Kidney (tissue), 14 donors: ENCODE results near the gene MYOM3. TPM values are rescaled to one million over a fixed set of nuclear protein-coding genes. Genes with fewer than 3 reads are reported as not detected.

ENCODE experiments used
- DNase-seq, 5 donors: peaks; one replicate each; pipeline ENCODE4 v3.0.0-alpha.2; 2013 to 2020
- FAIRE-seq: peaks from 2 replicates; lab custom pipeline; 2012; peaks lifted over from hg19 to GRCh38; lab: Jason Lieb, UNC
- H3K27ac ChIP-seq, 2 donors: one replicate each; pipeline ENCODE4 v1.7.0; 2013; ENCODE audit warnings: low read depth in 2 of 2, low read length in 2 of 2, inconsistent platforms in 1 of 2
- H3K27me3 ChIP-seq: one replicate; pipeline ENCODE4 v1.7.1; 2013; ENCODE audit warnings: low read length, inconsistent platforms; ENCODE audit not compliant: control insufficient read depth, insufficient read depth
- H3K36me3 ChIP-seq, 3 donors: one replicate each; pipeline versions ENCODE4 v1.7.0 to v1.7.1; 2013; ENCODE audit warnings: low read length in 3 of 3, control low read depth in 1 of 3, inconsistent platforms in 1 of 3; ENCODE audit not compliant: insufficient read depth in 3 of 3, control insufficient read depth in 2 of 3
- H3K4me1 ChIP-seq, 3 donors: one replicate each; pipeline versions ENCODE4 v1.7.0 to v1.7.1; 2013; ENCODE audit warnings: low read length in 3 of 3, inconsistent platforms in 1 of 3, low read depth in 1 of 3; ENCODE audit not compliant: control insufficient read depth in 2 of 3, insufficient read depth in 2 of 3
- H3K4me3 ChIP-seq, 3 donors: one replicate each; pipeline versions ENCODE4 v1.7.0 to v1.8.1; 2013; ENCODE audit warnings: low read length in 3 of 3, control low read depth in 1 of 3, inconsistent platforms in 1 of 3
- H3K9ac ChIP-seq, 3 donors: one replicate each; pipeline versions ENCODE4 v1.7.0 to v1.7.1; 2013; ENCODE audit warnings: low read length in 3 of 3, control low read depth in 1 of 3, inconsistent platforms in 1 of 3
- H3K9me3 ChIP-seq, 3 donors: one replicate each; pipeline versions ENCODE4 v1.7.0 to v1.7.1; 2013; ENCODE audit warnings: low read length in 3 of 3, control low read depth in 1 of 3, inconsistent platforms in 1 of 3; ENCODE audit not compliant: control insufficient read depth in 2 of 3, insufficient read depth in 1 of 3
- CTCF ChIP-seq: IDR thresholded peaks from 3 replicates; pipeline ENCODE4 v1.5.1; 2012; ENCODE audit warnings: mild to moderate bottlenecking, moderate library complexity, borderline replicate concordance; ENCODE audit not compliant: insufficient read depth; ENCODE audit errors: extremely low read depth
- intact Hi-C: fragments of 100-400 bp; cut with DNase I; formaldehyde crosslinking; loops from one replicate; pipeline ENCODE4 v1.11.1; 2022
- polyA plus RNA-seq: library from polyadenylated mRNA; stranded (reverse); fragments of 350-450 nt; fragmentation: Illumina TruSeq; extraction: RNeasy Lipid Tissue Mini Kit (QIAGEN cat#74804); gene quantifications from one replicate; pipeline ENCODE4 v1.2.3, GENCODE V29; 2014; ENCODE audit warnings: low read depth, low replicate concordance; ENCODE audit not compliant: insufficient read depth
- total RNA-seq: library from RNA; stranded (reverse); fragmentation: NEBNext Ultra II Directional; extraction: Animal tissue kit (Norgen Biotek cat#: 25700); gene quantifications from one replicate; pipeline ENCODE4 v1.2.1, GENCODE V29; 2021
- donor health status: control.
- donor health status: control.
- donor health status: control.
- donor health status: control.
- donor health status: control.
- donor health status: DM: yes; HTN: yes; CAD: no.
- donor health status: Normal renal cell carcinoma (clear cell type).

The MYOM3 gene
- total and polyA plus RNA-seq, 2 donors from 2014 or later, result 13.5 to 20.5 TPM

- H3K27me3 ChIP-seq, result no peaks in the 10 kb centered on the region
- H3K4me1 ChIP-seq, result peaks cover 3 to 21% (median 7%) of the 10 kb centered on the region in 3 donors
- H3K27ac ChIP-seq, result peak overlapping the region in 1 of 2 donors; percentile 59
- H3K9me3 ChIP-seq, result no peaks in the 10 kb centered on the region
- FAIRE-seq (no peak), DNase-seq (peak in 2 of 5 donors; percentile 28 to 37)
- H3K4me3 ChIP-seq, result no peak overlapping the region
- H3K9ac ChIP-seq, result no peak overlapping the region
- no peaks in the 10 kb centered on the region for H3K36me3 ChIP-seq
- intact Hi-C loops, result no loop called here
- no peak for TF ChIP-seq CTCF
Observed at GRCh38 chr1:24022581-24023361, 89.2 kb downstream of the MYOM3 start.

- no peaks in the 10 kb centered on the region for H3K36me3 ChIP-seq
- peak overlapping the region in 1 of 3 donors; percentile 12 for H3K9ac ChIP-seq
- no peak overlapping the region for H3K4me3 ChIP-seq
- no peaks in the 10 kb centered on the region for H3K27me3 ChIP-seq
- H3K9me3 ChIP-seq, result no peaks in the 10 kb centered on the region
- TF ChIP-seq CTCF, result no peak
- H3K4me1 ChIP-seq, result peaks cover 3 to 21% (median 11%) of the 10 kb centered on the region in 3 donors
- no peak for FAIRE-seq
- DNase-seq, result no peak
- peak overlapping the region in 1 of 2 donors; percentile 32 for H3K27ac ChIP-seq
- intact Hi-C loops, result no loop called here
Observed at GRCh38 chr1:24021403-24022266, 90.3 kb downstream of the MYOM3 start.

GRCh38 chr1:24020470-24020869, 91.5 kb downstream of the MYOM3 start:
- no peaks in the 10 kb centered on the region for H3K9me3 ChIP-seq
- H3K27me3 ChIP-seq, result no peaks in the 10 kb centered on the region
- H3K4me3 ChIP-seq, result no peak overlapping the region
- H3K36me3 ChIP-seq, result no peaks in the 10 kb centered on the region
- intact Hi-C loops, result no loop called here
- FAIRE-seq, result no peak
- DNase-seq, result no peak
- H3K9ac ChIP-seq, result no peak overlapping the region
- H3K4me1 ChIP-seq, result peaks cover 8 to 26% (median 14%) of the 10 kb centered on the region in 3 donors
- H3K27ac ChIP-seq, result peak overlapping the region in 1 of 2 donors; percentile 70
- no peak for TF ChIP-seq CTCF
